HFF-Myc (cell line): ENCODE data around the gene ZNF273.
"Not testable (repeated sequence)": the region's sequence is repeated elsewhere in the genome, so short reads cannot be mapped to it uniquely, and the experiment has no call there.

Source experiments
- DNase-seq: peaks from one replicate; pipeline ENCODE4 v3.0.0-alpha.2; 2011; ENCODE audit warnings: low read depth; ENCODE audit errors: extremely low read depth
- H3K4me3 ChIP-seq: replicated peaks from 2 replicates; pipeline ENCODE4 v1.5.1; 2011; ENCODE audit warnings: low read depth, mild to moderate bottlenecking, control low read depth, low read length
- CTCF ChIP-seq: IDR thresholded peaks from 2 replicates; pipeline ENCODE4 v1.5.1; 2012; ENCODE audit warnings: mild to moderate bottlenecking, low read depth, low read length, control low read depth; ENCODE audit errors: missing control alignments

The ZNF273 gene

DNA sequence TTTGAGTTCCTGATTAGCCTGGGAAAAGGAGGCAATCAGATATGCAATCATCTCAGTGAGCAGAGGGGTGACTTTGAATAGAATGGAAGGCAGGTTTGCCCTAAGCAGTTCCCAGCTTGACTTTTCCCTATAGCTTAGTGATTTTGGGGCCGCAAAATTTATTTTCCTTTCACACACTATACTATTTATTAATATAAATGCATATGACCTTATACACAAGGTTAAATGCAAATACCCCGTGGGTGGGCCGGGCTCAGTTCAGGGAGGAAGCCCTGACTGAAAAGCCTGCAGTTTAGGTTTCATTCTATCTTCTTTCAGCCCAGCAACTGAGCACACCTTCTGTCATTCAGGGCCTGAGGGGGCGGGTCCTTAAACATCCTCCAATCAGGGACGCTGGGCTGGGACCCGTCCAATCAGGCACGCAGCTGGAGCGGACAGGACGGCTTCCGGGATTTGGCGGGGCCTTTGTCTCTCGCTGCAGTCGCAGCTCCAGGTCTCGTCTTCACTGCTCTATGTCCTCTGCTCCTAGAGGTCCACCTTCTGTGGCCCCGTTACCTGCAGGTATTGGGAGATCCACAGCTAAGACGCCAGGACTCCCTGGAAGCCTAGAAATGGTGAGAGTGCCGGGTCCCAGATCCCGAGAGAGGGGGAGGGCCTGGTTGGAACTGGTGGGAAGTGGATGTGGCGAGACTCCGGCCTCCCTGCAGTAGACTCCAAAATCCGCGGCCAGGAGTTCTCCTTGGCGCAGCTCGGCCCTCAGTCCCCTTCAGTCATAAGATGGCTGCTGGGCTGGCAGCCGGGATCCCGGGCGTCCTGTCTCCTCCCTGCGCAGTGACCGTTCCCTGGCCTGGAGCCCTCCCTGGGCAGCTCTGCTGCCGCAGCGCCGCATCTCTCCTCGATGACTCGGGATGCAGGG, at the start of gene ZNF273:
Gene ZNF273 (plus strand): TSS at position 468 of the 916 bp plus-strand sequence. CDS start 45 bp downstream, at position 513.
- DNase-seq = peak; percentile 51
- peak within 1 kb of the TSS; percentile 83 for H3K4me3 ChIP-seq
- TF ChIP-seq CTCF = no peak

GRCh38 chr7:64853679-64854078, 49.4 kb upstream of the ZNF273 start:
- DNase-seq = no peak
- no peak overlapping the region for H3K4me3 ChIP-seq
- TF ChIP-seq CTCF = no peak

GRCh38 chr7:64854969-64855368, 48.1 kb upstream of the ZNF273 start:
- no peak for DNase-seq
- H3K4me3 ChIP-seq = no peak overlapping the region
- no peak for TF ChIP-seq CTCF

GRCh38 chr7:64863021-64863420, 40.1 kb upstream of the ZNF273 start:
- DNase-seq = no peak
- H3K4me3 ChIP-seq = no peak overlapping the region
- no peak for TF ChIP-seq CTCF

- not testable (repeated sequence) for H3K4me3 ChIP-seq, DNase-seq
Measured at GRCh38 chr7:64863530-64863929, 39.5 kb upstream of the ZNF273 start.

DNA sequence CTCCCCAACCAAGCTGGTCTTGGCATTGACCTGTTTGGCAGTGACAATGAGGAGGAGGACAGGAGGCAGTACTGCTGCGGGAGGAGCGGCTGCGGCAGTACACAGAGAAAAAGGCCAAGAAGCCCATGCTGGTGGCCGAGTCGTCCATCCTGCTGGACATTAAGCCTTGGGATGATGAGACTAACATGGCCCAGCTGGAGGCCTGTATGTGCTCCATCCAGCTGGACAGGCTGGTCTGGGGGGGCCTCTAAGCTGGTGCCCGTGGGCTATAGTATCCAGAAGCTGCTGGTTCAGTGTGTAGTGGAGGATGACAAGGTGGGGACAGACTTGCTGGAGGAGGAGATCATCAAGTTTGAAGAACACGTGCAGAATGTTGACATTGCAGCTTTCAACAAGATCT, 39.1 kb upstream of the ZNF273 start:
- no peak overlapping the region for H3K4me3 ChIP-seq
- no peak for DNase-seq
- no peak for TF ChIP-seq CTCF

DNA sequence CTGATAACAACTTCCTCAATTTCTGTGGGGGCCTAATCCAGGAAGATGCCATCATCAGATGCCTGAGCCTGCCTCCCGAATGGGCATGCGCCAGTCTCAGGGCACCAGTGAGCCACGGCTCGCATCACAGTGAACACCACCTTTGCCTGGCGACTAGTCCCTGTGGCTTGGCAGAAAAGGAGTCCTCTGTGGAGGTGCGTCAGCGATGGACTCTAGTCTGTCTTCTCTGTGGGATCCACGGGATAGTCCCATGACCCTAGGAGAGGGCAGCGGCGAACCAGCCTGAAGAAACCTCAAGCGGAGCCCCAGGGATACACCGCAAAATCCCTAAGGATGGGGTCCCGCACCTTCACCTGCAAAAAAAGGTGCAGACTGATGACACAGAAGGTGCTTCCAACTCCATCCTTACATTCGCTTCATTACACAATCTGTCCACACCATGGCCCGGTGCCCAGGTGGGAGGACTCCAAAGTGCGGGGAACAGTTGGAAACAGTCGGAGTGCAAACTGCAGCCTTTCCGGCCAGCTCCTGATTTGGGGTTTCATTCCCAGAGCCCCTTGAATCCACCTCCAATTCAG, 35.1 kb upstream of the ZNF273 start:
- no peak for DNase-seq
- no peak overlapping the region for H3K4me3 ChIP-seq
- no peak for TF ChIP-seq CTCF
